DMS53 treated with DMSO at 0.1 percent for 48 hours (cell line): ENCODE measurements around the gene PALM2AKAP2.

Experiments
- DNase-seq: peaks from one replicate; lab custom pipeline; 2025; ENCODE audit not compliant: unreplicated experiment; lab: John Stamatoyannopoulos, UW

PALM2AKAP2 gene

DNA sequence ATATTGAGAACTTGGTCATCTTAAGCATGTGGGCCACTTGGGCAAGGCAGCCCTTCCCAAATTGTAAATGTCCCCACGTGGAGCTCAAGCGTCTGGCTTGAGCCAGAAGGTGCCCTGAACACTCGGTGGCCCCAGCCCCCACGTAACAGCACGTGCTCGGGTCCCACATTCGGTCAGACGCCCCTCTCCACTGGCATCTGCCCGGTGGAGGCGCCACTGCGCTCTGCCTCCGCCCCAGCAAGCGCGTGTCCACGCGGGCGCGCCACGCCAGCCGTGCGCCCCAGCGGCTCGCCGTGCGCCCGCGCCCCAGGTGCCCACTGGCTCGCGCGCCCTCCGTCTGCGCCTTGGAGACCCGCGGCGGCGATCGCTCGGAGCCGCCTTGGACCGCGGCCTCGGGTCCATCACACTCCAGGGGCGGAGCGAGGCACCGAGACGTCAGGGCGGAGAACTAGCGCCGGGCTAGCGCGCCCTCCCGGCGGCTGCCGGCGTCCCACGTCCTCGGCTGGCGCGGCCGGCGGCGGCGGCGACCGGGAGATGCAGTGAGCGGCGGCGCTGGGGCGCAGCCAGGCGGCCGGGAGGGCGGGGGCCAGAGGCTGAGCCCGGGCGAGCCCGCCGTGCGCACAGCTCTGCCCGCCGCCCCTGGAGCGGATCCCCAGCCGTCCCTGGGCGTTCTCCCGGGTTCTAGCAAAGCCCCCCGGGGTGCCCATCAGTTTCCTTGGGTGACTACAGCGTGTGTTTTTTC is at the start of gene PALM2AKAP2:
Gene PALM2AKAP2, plus strand, starts transcription at position 488 of the 742 bp plus-strand sequence. CDS start 291 bp downstream, outside the sequence.
- peak; percentile 16 for DNase-seq

DNA sequence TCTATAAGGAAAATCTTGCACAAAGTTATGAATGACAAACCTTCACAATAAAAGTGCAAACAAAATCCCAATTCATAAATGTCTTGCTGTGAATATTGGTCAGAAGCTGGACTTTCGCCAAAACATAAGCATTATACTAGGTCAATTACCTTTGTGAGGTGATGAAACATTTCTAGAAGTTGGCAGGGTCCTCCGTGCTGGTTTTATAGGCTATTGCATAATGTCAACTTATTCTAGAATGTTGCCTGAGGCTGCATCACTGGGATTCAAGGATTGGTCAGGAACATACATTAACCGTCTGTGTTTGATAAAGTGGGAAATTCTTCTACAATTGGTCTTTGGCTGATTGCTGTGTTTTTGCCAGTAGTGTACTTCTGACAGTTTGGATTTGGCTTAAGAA is 49.8 kb upstream of the PALM2AKAP2 start:
- no peak for DNase-seq

DNA sequence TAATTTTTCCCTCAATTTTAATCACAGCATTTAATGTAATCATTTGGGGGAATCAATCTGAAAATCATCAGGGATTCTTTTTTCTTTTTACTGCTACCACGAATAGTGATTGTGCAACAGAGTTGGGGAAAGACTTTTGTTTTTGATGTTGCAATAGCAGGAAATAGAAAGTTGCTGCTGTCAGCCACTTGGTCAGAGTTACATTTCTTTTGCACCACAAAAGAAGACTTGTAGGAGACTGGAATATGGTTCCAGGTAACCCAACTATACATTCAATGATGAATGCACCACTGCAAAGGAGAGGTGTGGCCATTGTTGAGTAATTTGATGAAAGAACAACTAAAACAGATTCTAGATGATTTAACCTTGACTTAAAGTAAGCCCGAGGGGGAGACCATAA is 46.3 kb upstream of the PALM2AKAP2 start:
- no peak for DNase-seq

DNA sequence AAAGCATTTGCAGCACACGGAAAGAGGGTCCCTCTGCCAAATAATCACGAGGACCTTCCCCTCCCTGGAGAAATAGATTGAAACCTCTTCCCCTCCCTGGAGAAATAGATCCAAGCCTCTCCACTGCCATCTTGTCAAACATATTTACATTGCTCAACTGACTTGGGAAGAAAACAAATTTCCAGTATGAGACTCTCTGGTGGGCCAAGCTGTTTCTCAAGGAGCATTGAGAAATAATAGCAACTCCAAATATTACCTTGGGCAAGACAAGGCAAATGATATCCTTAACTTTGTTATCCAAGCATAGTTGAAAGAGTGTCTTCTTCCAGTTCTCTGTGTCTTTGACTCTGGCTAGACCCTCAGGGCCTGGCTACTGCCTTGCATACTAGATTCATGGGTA is 45.2 kb upstream of the PALM2AKAP2 start:
- DNase-seq, result no peak

DNA sequence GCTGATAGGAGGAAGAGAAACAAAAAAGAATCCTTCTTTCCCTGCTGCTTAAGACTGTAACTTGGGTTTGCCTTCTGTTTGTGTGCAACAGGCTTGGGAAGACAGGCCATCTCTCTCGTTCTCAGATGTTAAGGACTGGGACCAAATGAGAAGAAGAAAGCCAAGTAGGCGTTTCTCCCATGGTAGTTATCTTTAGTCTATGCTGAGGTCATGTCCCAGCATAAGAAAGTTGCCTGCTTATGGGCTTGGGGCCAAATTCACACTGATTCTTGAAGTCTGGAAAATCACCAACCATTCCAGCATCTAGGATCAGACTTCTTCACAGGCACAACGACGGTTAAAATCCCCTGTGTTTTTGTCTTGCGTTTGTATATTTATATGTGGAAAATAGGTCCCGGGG is 44.2 kb upstream of the PALM2AKAP2 start:
- DNase-seq, result no peak

DNA sequence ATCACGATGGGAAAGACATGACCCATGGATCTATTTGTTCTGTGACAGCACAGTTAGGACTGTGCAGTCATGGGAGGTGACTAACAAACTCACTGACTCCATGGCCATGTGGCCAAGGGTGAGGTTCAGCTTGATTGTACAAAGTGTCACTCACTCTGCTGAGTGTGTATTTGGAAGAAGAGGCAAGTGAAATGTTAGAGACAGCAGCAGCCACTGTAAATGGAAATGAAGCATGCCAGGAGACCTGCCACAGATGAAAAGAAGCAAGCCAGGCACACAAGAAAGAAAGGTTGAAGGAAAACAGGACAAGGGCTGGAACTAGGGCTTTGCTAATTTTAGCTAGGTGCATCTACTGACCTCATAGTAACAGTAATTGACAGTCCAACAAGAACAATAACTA is 42.7 kb upstream of the PALM2AKAP2 start:
- no peak for DNase-seq

DNA sequence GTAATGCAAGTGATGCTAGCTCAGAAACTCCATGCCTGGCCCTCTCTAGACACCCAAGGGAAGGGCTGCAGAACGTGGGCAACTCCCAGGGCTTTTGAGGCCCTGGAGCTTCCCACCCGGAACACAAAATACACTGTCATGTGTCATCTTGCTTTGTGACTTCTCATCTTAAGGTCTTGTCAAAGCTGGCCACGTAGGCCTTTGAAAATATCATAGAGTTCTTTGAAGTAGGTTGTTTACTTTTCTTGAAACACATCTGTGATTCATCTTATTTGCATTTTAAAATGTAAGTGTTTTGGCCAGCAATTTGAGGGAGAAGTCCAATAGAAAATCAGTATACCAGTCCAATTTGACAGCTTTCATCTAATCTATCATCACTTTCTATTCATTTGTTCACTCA is 40.2 kb upstream of the PALM2AKAP2 start:
- DNase-seq, result peak; percentile 15

DNA sequence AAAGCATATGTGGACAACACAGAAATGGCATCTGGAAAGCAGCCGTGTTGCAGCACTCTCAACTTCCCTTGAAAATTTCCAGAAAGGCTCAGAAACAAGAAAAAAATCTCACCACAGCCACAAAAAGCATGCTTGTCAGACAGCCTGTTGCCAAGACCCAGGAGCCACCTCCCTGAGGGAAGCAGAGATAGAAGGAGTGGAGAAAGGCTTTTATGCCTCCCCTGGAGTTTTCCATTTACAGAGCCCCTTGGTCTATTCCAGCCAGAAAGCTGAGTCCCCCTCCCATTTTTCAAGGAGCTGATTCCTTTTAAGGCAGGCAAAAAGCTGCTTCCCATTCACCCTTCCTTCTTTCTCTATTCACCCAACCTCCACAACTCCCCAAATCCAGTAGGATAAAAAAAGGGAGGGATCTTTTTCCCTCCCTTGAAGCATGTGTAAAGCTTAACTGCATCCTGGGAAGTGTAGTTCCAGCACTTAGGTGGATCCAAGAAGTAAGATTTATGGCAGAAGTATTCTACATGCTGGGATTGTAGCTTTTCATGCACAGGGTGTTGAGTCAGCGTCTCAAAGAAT is 37.1 kb upstream of the PALM2AKAP2 start:
- DNase-seq, result no peak

DNA sequence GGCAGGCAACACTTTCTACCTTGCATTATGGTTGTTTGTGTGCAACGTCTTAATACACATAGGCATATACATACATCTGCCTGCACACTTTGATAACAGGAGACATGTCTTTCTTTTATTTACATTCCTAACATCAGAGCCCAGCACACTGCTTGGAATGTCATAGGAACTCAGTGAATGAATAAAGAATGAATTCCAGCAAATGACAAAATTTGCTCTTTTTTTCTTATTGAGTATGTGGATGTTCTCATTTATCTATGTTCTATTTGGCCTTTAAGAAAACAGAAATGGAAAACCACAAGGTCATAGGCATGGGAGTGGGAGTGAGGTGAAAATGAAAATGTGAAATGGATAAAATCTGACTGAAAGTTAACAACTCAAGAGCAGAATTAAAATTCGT is 36.3 kb upstream of the PALM2AKAP2 start:
- no peak for DNase-seq

DNA sequence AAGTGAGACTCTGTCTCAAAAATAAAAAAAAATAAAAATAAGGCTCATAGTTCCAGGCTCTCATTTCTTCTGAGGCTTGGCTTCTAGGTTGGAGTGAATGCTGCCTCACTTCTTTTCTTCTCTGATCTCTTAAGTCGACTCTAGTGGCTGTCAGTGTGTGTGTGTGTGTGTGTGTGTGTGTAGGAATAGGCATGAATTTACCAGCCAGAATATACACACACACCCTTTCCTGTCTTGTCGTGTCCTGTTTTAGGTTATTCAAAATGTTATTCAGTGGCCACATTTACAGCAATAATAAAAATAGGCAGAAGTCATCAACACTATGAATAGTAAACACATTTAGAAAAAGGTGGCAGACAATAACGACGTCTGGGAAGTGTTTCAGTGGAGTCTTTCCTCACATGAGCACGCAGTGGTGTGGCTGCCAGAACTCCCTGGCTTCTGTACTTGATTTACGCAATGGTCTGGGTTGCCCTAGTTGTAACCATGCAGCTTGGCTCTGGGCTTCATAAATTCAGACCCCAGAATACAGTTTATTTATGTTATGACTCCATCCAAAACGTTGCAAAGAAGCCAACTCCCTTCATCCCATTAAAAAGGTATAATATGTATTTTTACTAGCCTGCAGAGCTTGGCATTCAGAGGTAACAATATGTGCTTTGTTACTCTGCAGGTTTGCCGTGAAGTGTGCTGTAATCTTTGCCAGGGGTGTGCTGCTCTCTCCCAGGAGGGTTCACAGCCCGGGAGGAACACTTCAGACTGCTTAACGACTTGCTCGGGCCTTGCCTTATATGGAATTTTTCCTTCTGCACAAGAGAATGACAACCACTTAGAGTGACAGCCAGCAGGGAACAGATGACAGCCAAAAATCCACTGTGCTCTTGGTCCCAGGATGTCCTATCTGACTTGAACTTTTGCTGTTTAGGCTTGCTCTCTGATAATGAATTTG is 34.4 kb upstream of the PALM2AKAP2 start:
- no peak for DNase-seq

DNA sequence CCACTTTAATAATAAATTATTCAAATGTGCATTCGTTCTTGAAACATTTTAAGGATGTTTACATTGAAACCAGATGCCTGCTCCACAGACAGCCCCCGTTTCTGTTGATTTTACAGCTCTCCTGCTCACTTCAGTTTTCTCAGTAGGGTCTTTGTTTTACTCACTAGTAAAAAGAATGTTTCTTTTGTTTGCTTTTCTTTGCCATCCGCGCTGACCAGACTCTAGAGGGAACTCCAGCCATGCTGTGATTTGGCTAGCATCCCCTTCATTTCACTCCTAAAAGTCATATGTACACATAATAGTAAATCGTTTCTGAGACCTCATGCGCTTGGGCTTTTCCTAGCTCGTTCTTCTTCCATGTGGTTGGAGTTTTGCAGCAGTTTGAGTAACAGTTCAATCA is 28.7 kb upstream of the PALM2AKAP2 start:
- DNase-seq, result no peak

DNA sequence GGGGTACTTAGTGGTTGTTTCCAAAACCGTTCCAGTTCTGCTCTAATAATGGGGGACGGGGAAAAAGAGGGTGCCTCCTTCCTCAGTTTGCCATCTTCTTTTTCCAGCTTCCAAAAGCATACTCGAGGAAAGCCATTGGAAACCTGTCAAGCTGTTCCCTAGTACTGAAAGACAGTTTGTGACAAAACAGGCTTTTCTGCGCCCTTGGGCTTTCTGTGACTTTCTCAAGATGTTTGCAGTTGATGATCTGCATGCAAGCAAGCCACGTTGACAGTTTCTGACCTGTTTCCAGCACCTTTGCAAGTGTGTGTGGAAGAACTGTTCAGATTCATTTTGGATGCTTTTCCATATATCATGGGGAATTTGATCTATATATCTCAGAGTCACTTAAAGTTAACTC is 26.7 kb upstream of the PALM2AKAP2 start:
- no peak for DNase-seq

DNA sequence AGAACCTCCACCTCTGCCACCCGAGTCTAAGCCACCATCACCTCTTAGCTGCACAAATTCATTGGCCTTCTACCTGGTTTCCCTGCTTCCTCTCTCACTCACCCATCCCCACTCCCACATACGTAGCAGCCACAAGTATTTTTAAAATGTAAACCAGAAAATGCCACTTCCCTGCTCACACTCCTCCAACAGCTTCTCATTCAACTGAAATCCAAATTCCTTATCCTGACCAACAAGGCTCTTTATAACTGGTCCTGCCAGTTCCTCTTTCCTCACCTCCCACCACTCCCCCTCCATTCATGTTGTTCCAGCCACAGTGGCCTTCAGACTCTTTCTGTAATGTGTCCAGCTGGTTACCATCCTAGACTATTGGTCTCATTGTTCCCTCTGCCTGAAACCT is 25.0 kb upstream of the PALM2AKAP2 start:
- no peak for DNase-seq

DNA sequence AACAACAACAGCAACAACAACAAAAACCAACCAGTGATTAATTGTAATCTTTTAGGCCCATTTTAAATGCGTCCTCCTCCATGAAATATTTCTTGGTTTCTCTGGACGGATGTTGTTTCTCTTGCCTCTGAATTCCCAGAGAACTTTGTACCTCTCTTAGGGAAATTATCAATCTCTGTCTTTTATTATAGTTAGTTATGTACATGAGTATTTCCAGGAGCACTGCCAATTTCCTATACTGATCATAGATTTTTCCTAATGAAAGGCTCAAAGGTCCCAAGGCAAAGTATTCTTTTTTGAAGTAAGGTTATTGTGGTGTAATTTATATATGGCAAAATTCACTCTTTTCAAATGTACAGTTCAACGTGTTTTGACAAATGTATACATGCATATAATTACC is 20.4 kb upstream of the PALM2AKAP2 start:
- DNase-seq, result no peak

DNA sequence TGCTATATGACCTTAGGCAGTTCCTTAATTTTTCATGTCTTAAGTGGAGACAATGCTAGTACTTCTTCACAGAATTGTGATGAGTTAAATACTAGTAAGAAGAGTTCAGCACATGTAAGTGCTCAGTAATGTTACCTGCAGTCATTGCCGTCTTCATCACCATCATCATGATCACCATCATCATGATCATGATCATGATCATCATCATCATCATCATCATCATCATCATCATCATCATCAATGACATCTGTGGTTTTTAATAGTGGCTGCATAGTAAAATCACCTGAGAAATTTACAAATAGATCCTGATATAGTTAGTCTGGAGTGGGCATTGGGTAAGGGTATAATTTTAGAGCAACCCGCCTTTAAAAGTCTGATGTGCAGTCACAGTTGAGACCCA is 14.7 kb upstream of the PALM2AKAP2 start:
- no peak for DNase-seq

DNA sequence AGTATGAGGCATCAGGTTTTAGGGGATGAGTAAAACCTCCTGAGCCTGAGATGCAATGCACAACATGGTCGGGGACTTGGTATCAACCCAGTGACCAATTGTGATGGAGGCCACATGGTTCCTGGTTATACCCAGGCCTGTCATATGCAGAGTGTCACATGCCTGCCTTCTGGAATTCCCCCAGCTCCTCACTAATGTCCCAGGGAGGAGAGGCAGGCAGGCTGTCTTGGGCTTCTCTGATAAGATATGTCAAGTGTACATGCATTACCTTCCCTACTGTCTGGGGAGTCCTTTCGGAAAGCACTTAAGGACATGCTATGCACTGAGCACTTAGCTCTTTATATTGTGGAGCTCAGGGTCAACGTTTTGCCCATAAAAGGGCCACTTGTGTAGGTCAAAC is 14.2 kb upstream of the PALM2AKAP2 start:
- DNase-seq, result no peak

DNA sequence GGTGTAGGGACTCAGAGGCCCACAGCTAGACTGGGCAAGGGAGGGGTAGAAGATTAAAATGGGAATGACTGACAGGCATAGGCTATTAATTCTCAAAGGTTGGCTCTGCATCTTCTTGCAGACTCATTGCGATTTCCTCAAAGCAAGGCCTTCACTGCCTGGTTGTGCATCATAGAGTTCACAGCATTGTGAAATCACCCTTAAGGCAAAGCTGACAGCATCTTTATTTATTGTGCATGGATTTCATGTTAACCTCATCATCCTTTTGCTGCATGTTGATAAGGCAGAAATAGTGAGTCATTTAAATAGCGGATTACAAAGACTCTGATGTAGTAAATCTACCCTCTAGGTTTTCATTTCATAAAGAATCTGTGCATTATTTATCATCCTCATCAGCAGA is 13.6 kb upstream of the PALM2AKAP2 start:
- DNase-seq, result no peak

DNA sequence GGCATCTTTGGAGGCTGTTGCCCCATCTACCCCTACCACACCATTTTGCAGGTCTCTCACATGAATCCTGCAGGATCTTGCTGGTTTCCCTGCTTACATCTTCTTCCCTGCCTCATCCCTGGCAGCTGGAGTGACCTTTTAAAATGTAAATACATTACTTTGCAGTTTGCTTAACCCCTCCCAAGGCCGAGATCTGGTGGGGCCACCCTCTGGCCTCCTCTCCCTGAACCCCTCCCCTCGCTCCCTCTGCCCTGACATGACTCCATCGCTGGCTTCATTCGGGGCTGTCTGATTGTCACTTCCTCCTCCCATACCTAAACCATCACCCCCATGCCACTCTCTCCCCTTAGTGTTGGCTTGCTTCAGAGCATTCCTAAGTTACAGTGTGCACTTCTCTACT is 12.6 kb upstream of the PALM2AKAP2 start:
- no peak for DNase-seq

DNA sequence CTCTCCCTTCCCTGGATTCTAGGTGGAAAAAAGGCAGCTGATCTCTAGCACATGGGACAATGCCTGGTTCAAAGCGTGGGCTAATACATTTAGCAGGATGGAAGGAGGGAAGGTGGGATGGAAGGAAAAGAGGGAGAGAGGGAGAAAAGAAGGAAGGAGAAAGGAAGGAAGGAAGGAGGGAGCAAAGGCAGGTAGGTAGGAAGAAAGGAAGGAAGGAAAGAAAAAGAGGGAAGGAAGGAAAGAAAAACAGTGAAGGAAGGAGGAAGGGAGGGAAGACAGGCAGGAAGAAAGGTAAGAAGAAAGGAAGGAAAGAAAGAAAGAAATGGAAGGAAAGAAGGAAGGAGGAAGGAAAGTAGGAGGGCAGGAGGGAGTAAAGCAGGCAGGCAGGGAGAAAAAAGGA is 12.2 kb upstream of the PALM2AKAP2 start:
- DNase-seq, result no peak

DNA sequence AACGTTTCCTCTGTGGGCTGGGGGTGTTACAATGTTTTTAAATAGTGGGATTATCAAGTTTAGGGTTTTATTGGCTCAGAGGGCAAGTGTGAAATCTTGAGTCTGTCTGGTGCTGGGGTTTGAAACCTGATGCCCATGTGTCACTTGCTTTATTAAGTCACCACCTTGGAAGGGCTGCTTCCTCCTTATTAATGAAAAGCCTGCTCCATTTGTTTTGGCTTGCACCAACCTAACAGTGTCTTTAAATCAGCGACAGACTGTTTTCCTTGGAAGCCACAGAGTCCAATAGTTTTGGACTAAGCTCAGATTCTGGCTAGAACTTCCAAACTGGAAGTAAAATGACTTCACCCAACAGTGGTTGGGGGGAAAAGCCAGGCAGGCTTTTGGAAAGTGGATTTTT is 10.7 kb upstream of the PALM2AKAP2 start:
- no peak for DNase-seq

DNA sequence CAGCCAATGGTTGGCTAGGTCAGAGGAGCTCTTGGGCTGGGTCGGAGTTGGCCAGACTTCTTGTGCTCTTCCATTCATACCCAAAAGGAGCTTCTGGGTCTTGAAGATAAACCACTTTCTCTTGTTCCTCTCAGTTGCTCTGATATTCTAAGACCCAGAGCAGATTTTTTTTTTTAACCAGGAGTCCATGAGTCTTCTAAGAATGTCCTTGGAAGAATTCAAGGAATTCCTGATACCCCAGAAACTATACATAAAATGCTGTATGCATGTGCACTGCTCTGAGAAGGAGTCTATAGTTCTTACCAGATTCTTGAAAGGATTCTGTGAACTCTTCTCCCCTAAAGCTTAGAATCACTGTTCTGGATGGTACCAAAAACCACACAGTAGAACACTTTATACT is 9.9 kb upstream of the PALM2AKAP2 start:
- DNase-seq, result no peak

DNA sequence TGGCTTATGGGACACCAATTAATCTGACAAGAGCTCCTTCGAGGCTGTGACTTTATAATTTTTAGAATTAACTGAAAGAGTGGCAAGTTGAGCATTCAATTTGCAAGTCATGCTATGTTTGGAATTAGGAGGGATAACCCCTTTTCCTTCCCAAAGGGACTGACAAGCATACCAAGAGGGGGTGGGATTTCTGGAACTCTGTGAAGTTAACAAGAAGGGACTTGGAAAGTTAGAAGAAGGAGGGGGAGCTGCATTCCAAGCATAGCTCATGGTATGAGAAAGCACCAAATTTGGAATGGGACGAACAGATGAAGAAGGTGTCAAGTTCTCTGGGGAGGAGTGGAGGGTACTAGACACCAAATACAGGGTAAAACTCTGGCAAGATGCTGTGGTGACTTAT is 8.9 kb upstream of the PALM2AKAP2 start:
- no peak for DNase-seq
